Fibroblast of lung (primary cell): Measurements from ENCODE around the gene TENM3. TPM values are rescaled to one million over a fixed set of nuclear protein-coding genes. Genes with fewer than 3 reads are reported as not detected.

Experiments
- DNase-seq, 2 donors: peaks; one replicate each; pipeline versions ENCODE4 v3.0.0 to v3.0.0-alpha.2; 2010; ENCODE audit warnings: low read depth in 2 of 2
- H2AFZ ChIP-seq: 2 replicates; pipeline ENCODE4 v1.5.1; 2012; ENCODE audit warnings: low read length, control low read depth, inconsistent platforms
- H3K27ac ChIP-seq: 2 replicates; pipeline ENCODE4 v1.5.1; 2011; ENCODE audit warnings: low read length, control low read depth; ENCODE audit not compliant: insufficient read depth
- H3K27me3 ChIP-seq: 2 replicates; pipeline ENCODE4 v1.5.1; 2011; ENCODE audit warnings: mild to moderate bottlenecking, low read length; ENCODE audit not compliant: control insufficient read depth, insufficient read depth
- H3K36me3 ChIP-seq: 2 replicates; pipeline ENCODE4 v1.5.1; 2011; ENCODE audit warnings: low read length; ENCODE audit not compliant: control insufficient read depth, insufficient read depth
- H3K4me1 ChIP-seq: 2 replicates; pipeline ENCODE4 v1.5.1; 2011; ENCODE audit warnings: low read length; ENCODE audit not compliant: control insufficient read depth, insufficient read depth; ENCODE audit errors: extremely low read depth
- H3K4me2 ChIP-seq: 2 replicates; pipeline ENCODE4 v1.5.1; 2011; ENCODE audit warnings: low read length, control low read depth; ENCODE audit not compliant: insufficient read depth; ENCODE audit errors: extremely low read depth
- H3K4me3 ChIP-seq, 4 experiments: fragments of 200-600 bp in 1 of 4; sonication (generic) in 1 of 4; replicated peaks in 1 of 4; 2 replicates each; pipeline ENCODE4 v1.5.1; 2011 to 2016; ENCODE audit warnings: low read length in 4 of 4, low read depth in 3 of 4, mild to moderate bottlenecking in 3 of 4, control low read depth in 2 of 4, inconsistent platforms in 1 of 4, mixed read lengths in 1 of 4; ENCODE audit not compliant: insufficient read depth in 1 of 4; ENCODE audit errors: control extremely low read depth in 1 of 4
- H3K79me2 ChIP-seq: 2 replicates; pipeline ENCODE4 v1.5.1; 2012; ENCODE audit warnings: mild to moderate bottlenecking, low read length, inconsistent platforms; ENCODE audit not compliant: control insufficient read depth, insufficient read depth
- H3K9ac ChIP-seq: 2 replicates; pipeline ENCODE4 v1.5.1; 2011; ENCODE audit warnings: mild to moderate bottlenecking, low read length, control low read depth; ENCODE audit not compliant: insufficient read depth
- H3K9me3 ChIP-seq: 2 replicates; pipeline ENCODE4 v1.5.1; 2012; ENCODE audit warnings: low read depth, low read length; ENCODE audit not compliant: control insufficient read depth, insufficient read depth
- H4K20me1 ChIP-seq: 2 replicates; pipeline ENCODE4 v1.5.1; 2011; ENCODE audit warnings: low read length; ENCODE audit not compliant: control insufficient read depth, insufficient read depth; ENCODE audit errors: extremely low read depth
- EZH2 ChIP-seq: IDR thresholded peaks from 2 replicates; pipeline ENCODE4 v1.5.1; 2012; ENCODE audit warnings: low read length, control low read depth, mild to moderate bottlenecking; ENCODE audit errors: missing control alignments
- polyA plus RNA-seq, 2 donors: library from polyadenylated mRNA; depleted of rRNA in 1 of 2; stranded (reverse) in 1 of 2; unstranded in 1 of 2; fragments of >200 nt; gene quantifications; 2 replicates each; pipeline ENCODE4 v1.2.1, GENCODE V29; 2011 to 2012; ENCODE audit warnings: missing spikeins in 1 of 2
- total RNA-seq: library from RNA; depleted of rRNA; stranded (reverse); fragments of >200 nt; gene quantifications from 2 replicates; pipeline ENCODE4 v1.2.1, GENCODE V29; 2014
- TF ChIP-seq, protein P1 (sequence below), 2 donors: IDR thresholded peaks in 1 of 2; conservative IDR thresholded peaks in 1 of 2; 1 replicate in 1 of 2; 2 replicates in 1 of 2; pipeline ENCODE4 v1.5.1; 2011 to 2012; ENCODE audit warnings: low read length in 2 of 2, control low read depth in 1 of 2, inconsistent platforms in 1 of 2, low read depth in 1 of 2, mild to moderate bottlenecking in 1 of 2

The TENM3 gene
- total and polyA plus RNA-seq, 2 donors (not counting 1 experiment from before 2014, with no cell fraction given): 2.7 to 3.6 TPM

DNA sequence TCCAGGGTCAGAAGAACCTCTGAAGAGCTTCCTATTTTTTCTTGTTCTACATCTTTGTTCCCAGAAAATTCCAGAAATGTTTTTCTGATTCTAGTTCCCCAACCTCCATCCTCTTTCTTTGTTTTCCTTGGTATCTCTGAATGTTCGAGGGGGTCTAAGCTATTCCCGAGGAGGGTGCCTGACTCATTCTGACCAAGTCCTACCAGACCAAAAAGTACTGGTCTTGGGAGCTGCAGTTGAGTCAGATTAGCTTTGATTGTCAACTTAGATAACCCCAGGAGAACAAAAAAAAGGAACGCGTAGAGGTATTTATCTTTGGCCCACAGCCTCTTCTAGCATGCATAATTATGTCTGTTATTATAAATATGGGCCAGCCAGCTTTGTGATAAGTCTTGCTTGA is 12.1 kb upstream of the TENM3 start:
- no peak overlapping the region for H3K4me3 ChIP-seq
- H3K9ac ChIP-seq: no peak overlapping the region
- TF ChIP-seq, protein P1, sequence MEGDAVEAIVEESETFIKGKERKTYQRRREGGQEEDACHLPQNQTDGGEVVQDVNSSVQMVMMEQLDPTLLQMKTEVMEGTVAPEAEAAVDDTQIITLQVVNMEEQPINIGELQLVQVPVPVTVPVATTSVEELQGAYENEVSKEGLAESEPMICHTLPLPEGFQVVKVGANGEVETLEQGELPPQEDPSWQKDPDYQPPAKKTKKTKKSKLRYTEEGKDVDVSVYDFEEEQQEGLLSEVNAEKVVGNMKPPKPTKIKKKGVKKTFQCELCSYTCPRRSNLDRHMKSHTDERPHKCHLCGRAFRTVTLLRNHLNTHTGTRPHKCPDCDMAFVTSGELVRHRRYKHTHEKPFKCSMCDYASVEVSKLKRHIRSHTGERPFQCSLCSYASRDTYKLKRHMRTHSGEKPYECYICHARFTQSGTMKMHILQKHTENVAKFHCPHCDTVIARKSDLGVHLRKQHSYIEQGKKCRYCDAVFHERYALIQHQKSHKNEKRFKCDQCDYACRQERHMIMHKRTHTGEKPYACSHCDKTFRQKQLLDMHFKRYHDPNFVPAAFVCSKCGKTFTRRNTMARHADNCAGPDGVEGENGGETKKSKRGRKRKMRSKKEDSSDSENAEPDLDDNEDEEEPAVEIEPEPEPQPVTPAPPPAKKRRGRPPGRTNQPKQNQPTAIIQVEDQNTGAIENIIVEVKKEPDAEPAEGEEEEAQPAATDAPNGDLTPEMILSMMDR (conservative IDR thresholded peaks at IDR 0.05 in 1 of 2, IDR thresholded peaks at IDR 0.05 in 1 of 2; ENCODE audit: low read depth in 1 of 2, low read length in 2 of 2): no peak
- no peak for TF ChIP-seq EZH2
- no peak overlapping the region for H2AFZ ChIP-seq
- no peaks in the 10 kb centered on the region for H3K4me1 ChIP-seq
- peak in 1 of 2 donors; percentile 94 for DNase-seq
- H4K20me1 ChIP-seq: no peaks in the 10 kb centered on the region
- no peaks in the 10 kb centered on the region for H3K36me3 ChIP-seq
- H3K27ac ChIP-seq: no peak overlapping the region
- H3K9me3 ChIP-seq: no peaks in the 10 kb centered on the region
- no peaks in the 10 kb centered on the region for H3K27me3 ChIP-seq
- no peaks in the 10 kb centered on the region for H3K79me2 ChIP-seq
- no peak overlapping the region for H3K4me2 ChIP-seq

DNA sequence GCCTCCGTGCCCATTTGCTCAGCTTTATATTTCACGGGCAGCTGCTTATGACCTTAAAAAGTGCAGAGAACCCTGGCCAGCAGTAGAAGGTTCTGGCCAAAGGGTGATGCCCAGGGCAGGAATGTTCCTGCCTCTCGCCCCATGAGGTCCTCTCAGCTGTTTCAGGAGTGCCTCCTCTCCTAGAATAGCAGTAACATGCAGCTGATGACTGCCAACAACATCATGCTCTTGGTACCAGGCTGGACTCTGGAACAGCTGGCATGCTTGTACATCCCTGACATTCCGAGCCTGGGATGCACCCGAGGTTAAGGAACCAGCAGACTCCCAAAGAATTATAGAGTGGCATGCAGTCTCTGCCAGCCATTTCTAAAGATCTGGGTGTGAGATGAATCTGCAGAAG is 11.7 kb upstream of the TENM3 start:
- no peaks in the 10 kb centered on the region for H3K79me2 ChIP-seq
- no peaks in the 10 kb centered on the region for H3K9me3 ChIP-seq
- H3K4me3 ChIP-seq: no peak overlapping the region
- H3K4me1 ChIP-seq: no peaks in the 10 kb centered on the region
- no peak overlapping the region for H3K9ac ChIP-seq
- TF ChIP-seq, protein P1 (conservative IDR thresholded peaks at IDR 0.05 in 1 of 2, IDR thresholded peaks at IDR 0.05 in 1 of 2; ENCODE audit: low read depth in 1 of 2, low read length in 2 of 2): no peak
- no peak for TF ChIP-seq EZH2
- no peak overlapping the region for H3K4me2 ChIP-seq
- no peak overlapping the region for H2AFZ ChIP-seq
- DNase-seq: no peak
- H3K36me3 ChIP-seq: no peaks in the 10 kb centered on the region
- no peak overlapping the region for H3K27ac ChIP-seq
- H4K20me1 ChIP-seq: no peaks in the 10 kb centered on the region
- H3K27me3 ChIP-seq: no peaks in the 10 kb centered on the region

DNA sequence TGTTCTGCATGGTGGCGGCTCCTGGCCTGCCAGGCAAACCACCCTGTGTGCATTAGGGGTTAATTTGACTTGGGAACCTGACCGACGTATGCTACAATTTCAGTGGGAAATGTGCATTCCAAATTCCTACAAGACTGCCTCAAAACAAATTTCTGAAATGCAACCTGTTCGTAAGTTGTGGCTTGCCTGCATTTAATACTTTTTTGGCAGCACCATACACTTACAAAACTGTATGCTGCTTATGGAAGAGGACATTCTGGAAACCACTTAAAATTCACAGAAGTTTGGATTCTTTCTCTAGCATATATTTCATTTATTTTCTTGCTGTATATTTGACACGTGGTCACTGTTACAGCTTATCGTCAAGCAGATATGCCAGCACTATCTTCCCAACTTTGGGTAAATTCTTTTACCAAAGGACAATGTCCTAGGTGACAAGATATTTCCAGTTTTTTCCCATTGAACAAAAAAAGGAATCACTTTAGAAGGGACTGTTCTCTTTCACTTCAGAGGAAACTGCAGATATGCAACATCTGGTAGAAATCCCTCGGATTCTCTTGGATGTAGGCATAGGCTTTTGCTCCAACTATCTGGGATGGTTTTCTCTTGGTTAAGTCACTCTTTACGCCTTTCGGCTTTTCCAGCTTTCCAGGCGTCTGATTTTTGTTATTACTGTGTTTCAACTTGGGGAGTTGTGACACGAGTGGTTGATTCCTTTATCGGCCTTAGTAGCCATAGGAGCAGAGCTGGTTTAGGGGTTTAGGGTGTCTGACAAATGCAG is 9.7 kb upstream of the TENM3 start:
- TF ChIP-seq, protein P1 (conservative IDR thresholded peaks at IDR 0.05 in 1 of 2, IDR thresholded peaks at IDR 0.05 in 1 of 2; ENCODE audit: low read depth in 1 of 2, low read length in 2 of 2): no peak
- no peak for TF ChIP-seq EZH2
- Histone ChIP-seq H3K9ac (no peak overlapping the region), H4K20me1 (no peaks in the 10 kb centered on the region), H2AFZ (no peak overlapping the region), H3K27ac (no peak overlapping the region), H3K4me2 (no peak overlapping the region), H3K36me3 (no peaks in the 10 kb centered on the region), H3K27me3 (no peaks in the 10 kb centered on the region), H3K9me3 (no peaks in the 10 kb centered on the region), H3K4me1 (no peaks in the 10 kb centered on the region), H3K79me2 (no peaks in the 10 kb centered on the region), H3K4me3 (no peak overlapping the region)
- no peak for DNase-seq
